HuH-7 (cell line): ENCODE data around the gene MARS1.

Source experiments
- DNase-seq: peaks from one replicate; pipeline ENCODE4 v3.0.0; 2011; ENCODE audit warnings: low spot score

MARS1 gene

GRCh38 chr12:57458665-57459054, 29.2 kb upstream of the MARS1 start:
- no peak for DNase-seq

- DNase-seq, result peak; percentile 84
Measured at GRCh38 chr12:57459055-57459749, 28.7 kb upstream of the MARS1 start.

- peak; percentile 75 for DNase-seq
Measured at GRCh38 chr12:57459750-57460467, 28.0 kb upstream of the MARS1 start, which contains the start of gene GLI1. TSS of gene GLI1 (plus strand) at chr12:57459785. CDS start at chr12:57463692, 3,907 bp downstream.

DNA sequence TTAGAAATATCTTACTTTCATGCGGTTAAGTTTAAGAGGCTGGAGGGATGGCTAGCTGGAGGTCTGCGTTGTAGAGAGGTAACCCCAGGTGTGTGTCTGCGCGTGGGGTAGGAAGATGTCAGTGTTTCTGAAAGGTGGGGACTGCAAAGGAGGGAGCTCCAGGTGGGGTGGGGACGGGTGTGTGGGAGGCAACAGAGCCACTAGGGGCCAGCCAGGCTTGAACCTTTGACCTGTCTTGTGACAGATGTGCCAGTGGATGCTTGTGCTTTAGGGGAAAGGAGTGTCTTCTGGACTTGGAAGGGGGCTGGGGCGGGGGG, 27.4 kb upstream of the MARS1 start:
- no peak for DNase-seq

- DNase-seq, result no peak
Measured at GRCh38 chr12:57460841-57461275, 27.0 kb upstream of the MARS1 start.

DNA sequence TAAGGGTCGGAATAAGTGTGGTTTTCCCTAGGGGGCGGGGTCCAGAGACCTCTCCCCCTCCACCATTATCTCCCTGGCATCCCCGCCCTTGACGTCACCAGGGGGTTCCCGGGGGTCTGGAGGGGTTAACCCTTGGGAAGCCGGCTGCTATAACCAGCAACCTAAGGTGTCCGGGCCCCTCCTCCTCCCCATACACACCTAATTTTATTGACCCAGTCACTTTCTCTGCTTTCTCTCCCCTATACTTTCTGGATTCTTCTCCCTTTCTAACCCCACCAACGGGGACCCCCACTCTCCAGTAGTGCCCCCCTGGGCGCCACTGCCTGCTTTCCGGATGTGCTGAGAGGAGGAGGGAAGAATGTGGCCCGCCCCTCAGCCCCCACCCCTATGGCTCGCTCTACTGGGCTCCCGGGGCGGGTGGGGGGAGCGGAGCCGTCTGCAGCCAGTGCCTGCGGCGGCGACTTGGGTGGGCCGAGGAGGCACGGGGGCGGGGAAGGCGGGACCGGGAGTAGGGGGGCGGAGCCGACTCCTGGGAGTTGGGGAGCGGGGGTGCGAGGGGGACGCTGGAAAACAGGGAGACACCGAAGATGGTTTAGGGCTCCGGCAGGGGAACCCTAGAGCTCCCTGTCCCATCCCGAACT, 26.5 kb upstream of the MARS1 start:
- peak; percentile 77 for DNase-seq

GRCh38 chr12:57461917-57462250, 26.0 kb upstream of the MARS1 start:
- DNase-seq, result no peak

DNA sequence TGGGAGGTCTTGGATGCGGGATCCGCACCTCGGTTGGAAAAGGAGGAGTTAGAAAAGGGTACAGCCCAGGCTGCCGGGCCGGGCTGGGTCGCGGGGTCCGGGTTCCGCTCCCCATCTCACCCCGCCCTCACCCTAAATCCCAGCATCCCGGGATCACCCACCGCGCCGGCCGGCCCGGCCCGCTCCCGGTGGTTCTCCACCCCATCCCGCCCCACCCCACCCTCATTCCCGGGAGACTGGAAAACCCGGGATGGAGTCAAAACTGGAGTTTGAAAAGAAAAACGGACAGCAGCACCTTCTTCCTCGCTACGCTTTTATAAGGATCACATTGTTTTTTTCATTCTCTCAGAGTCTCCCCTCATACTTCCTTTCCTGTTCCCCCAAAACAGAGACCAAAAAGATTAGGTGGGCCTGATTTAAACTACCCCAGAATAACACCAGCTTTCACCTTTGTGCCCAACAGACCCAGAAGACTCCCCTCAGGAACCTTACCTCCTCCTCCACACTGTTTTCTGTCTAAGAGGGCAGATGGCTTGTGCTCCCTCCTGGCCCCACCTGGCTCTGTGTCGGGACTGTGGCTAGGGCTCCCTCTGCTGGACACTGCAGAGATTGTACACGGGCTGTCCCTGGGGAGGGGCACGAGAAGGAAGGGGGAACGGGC, 25.5 kb upstream of the MARS1 start:
- DNase-seq, result peak; percentile 98

DNA sequence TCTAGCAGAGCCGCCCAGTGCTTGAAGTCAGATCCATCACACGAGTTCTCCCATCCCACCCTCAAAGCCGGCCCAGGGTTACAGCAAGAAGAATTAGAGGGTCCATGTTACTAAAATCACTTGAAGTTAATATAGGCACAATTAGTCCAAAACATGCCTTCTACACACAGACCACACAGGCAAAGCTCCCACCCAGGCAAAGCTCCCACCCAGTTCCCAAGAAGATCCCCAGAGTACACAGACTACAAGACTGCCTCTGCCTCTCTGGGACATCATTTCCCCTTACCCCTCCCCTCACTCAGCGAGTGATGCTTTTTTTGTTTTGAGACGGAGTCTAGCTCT, 25.0 kb upstream of the MARS1 start:
- DNase-seq, result no peak

- no peak for DNase-seq
Measured at GRCh38 chr12:57464569-57464968, 23.3 kb upstream of the MARS1 start.

GRCh38 chr12:57465030-57465746, 22.7 kb upstream of the MARS1 start:
- no peak for DNase-seq

DNA sequence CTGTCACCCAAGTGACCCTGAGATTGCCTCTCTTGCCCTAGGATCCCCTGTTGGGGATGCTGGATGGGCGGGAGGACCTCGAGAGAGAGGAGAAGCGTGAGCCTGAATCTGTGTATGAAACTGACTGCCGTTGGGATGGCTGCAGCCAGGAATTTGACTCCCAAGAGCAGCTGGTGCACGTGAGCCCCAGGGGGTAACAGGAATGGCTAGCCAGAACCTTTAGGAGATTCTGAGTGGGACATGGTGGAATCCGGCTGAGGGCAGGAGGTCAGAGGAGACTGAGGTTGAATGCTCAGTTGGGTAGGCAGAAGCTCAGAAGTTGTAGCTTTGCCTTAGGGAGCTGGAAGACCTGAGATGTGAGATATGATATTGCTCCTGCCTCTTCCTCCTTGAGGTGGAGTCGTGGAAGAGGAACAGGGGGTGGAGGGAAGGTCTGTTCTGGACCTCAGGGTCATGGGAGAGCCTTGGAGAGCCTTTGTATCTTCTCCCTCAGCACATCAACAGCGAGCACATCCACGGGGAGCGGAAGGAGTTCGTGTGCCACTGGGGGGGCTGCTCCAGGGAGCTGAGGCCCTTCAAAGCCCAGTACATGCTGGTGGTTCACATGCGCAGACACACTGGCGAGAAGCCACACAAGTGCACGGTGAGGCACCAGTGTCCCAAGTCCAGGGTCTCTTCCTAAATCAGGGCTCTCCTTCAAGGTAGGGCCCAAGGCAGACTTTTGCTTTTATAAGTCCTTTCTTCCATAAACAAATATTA, 21.9 kb upstream of the MARS1 start:
- no peak for DNase-seq

DNA sequence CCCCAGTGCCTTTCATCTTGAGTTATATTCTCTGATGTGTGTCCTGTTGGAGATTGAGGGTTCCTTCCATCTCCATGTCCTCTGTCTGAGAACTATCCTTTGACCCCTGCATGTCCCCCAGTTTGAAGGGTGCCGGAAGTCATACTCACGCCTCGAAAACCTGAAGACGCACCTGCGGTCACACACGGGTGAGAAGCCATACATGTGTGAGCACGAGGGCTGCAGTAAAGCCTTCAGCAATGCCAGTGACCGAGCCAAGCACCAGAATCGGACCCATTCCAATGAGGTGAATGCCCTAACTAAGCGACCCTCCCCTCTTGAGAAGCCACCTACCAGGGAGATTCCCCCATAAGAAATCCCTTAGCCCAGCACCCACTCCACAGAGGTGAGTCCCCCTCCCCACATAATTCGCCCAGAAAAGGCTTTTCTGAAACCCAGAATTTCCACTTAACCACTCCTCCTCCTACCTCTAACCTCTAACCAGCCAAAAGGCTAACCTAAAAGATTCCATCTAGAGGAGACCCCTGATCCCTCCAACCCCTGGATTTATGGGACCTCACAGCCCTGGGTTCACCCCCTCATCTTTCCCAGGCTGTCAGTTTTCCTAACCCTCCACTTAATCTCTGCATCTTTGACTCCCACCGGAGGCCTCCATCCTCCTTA, 20.5 kb upstream of the MARS1 start:
- no peak for DNase-seq

- DNase-seq, result no peak
Measured at GRCh38 chr12:57467915-57468314, 20.0 kb upstream of the MARS1 start.

GRCh38 chr12:57469296-57470164, 18.3 kb upstream of the MARS1 start:
- DNase-seq, result no peak

GRCh38 chr12:57470286-57470969, 17.4 kb upstream of the MARS1 start:
- no peak for DNase-seq

- no peak for DNase-seq
Measured at GRCh38 chr12:57470970-57471656, 16.8 kb upstream of the MARS1 start.

GRCh38 chr12:57471661-57472060, 16.2 kb upstream of the MARS1 start:
- DNase-seq, result no peak

DNA sequence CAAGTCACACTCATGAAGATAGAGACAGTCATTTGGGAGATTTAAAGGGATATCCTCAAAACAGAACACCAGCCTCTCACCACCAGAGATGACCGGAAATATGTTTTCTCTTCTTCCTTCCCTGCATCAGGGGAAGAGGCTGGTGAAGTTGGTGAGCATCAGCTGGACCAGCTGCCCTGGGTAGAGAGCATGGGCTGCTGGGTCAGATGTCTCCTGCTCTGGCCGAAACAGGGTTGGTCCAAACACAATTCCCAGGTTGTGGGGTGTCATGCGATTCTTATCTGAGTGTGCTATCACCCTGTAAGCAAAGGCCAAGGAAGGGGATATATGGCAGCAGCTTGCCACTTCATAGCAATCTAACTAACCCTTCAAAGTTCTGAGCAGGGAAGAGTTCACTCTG, 15.5 kb upstream of the MARS1 start:
- DNase-seq, result no peak
